B cell (primary cell): ENCODE results near the gene ADAR. TPM values are rescaled to one million over a fixed set of nuclear protein-coding genes. Genes with fewer than 3 reads are reported as not detected.

Source experiments
- ATAC-seq: fragments of 200-7000 bp; cut with Tn5 transposase; one replicate; pipeline ENCODE4 v1.10.0; 2021; ENCODE audit warnings: low read depth, mild to moderate bottlenecking, moderate number of reproducible peaks, moderate library complexity
- CTCF ChIA-PET: fragments of 350-600 bp; sonication (Branson Sonifier 250); formaldehyde crosslinking; loops from one replicate; lab custom pipeline; 2021; ENCODE audit warnings: antibody characterized with exemption, inconsistent platforms; lab: Charles Lee
- POLR2A ChIA-PET: fragments of 350-600 bp; sonication (Branson Sonifier 250); formaldehyde crosslinking; loops from one replicate; lab custom pipeline; 2021; ENCODE audit warnings: antibody characterized with exemption; lab: Charles Lee
- DNase-seq: peaks from one replicate; pipeline ENCODE4 v3.0.0; 2013
- H2AFZ ChIP-seq: 2 replicates; pipeline ENCODE4 v1.6.1; 2012; ENCODE audit warnings: mild to moderate bottlenecking, low read depth, low read length; ENCODE audit not compliant: insufficient read depth, poor library complexity, severe bottlenecking
- H3K27ac ChIP-seq, 2 donors: 1 replicate in 1 of 2; 2 replicates in 1 of 2; pipeline ENCODE4 v1.5.1; 2012 to 2013; ENCODE audit warnings: low read length in 2 of 2, mild to moderate bottlenecking in 2 of 2, moderate library complexity in 1 of 2
- H3K27me3 ChIP-seq, 4 experiments: fragments of 200-600 bp in 1 of 4; sonication (generic) in 1 of 4; replicated peaks in 1 of 4; 1 replicate in 2 of 4; 2 replicates in 2 of 4; pipeline versions ENCODE4 v1.6.1 to v1.7.0; 2013 to 2016; ENCODE audit warnings: low read length in 3 of 4, mild to moderate bottlenecking in 2 of 4, mixed read lengths in 1 of 4, moderate library complexity in 1 of 4; ENCODE audit not compliant: insufficient read depth in 4 of 4, control insufficient read depth in 3 of 4; ENCODE audit errors: control extremely low read depth in 1 of 4
- H3K36me3 ChIP-seq, 2 experiments: replicated peaks in 1 of 2; 1 replicate in 1 of 2; 2 replicates in 1 of 2; pipeline versions ENCODE4 v1.6.1 to v1.7.1; 2013; ENCODE audit warnings: low read length in 1 of 2; ENCODE audit not compliant: insufficient read depth in 2 of 2, control insufficient read depth in 1 of 2; ENCODE audit errors: control extremely low read depth in 1 of 2, extremely low read depth in 1 of 2
- H3K4me1 ChIP-seq, 2 donors: fragments of 200-600 bp in 1 of 2; sonication (generic) in 1 of 2; 1 replicate in 1 of 2; 2 replicates in 1 of 2; pipeline versions ENCODE4 v1.5.1 to v1.6.1; 2013 to 2017; ENCODE audit warnings: low read length in 2 of 2; ENCODE audit not compliant: control insufficient read depth in 2 of 2, insufficient read depth in 2 of 2
- H3K4me2 ChIP-seq: replicated peaks from 2 replicates; pipeline ENCODE3; 2012; ENCODE audit warnings: mild to moderate bottlenecking, low read depth, low read length; ENCODE audit not compliant: poor library complexity, severe bottlenecking
- H3K4me3 ChIP-seq, 5 experiments: fragments of 200-600 bp in 1 of 5; sonication (generic) in 1 of 5; 1 replicate in 3 of 5; 2 replicates in 2 of 5; pipeline versions ENCODE4 v1.5.1 to v1.7.0; 2011 to 2016; ENCODE audit warnings: low read length in 4 of 5, mild to moderate bottlenecking in 4 of 5, low read depth in 2 of 5, control low read depth in 1 of 5, moderate library complexity in 1 of 5; ENCODE audit not compliant: insufficient read depth in 1 of 5; ENCODE audit errors: control extremely low read depth in 1 of 5, extremely low read depth in 1 of 5
- H3K79me2 ChIP-seq: fragments of 200-600 bp; sonication (generic); one replicate; pipeline ENCODE4 v1.6.0; 2016; ENCODE audit warnings: low read length; ENCODE audit not compliant: control insufficient read depth, insufficient read depth
- H3K9ac ChIP-seq: fragments of 200-600 bp; sonication (generic); 2 replicates; pipeline ENCODE4 v1.6.1; 2017; ENCODE audit warnings: mild to moderate bottlenecking, low read length, moderate library complexity
- H3K9me3 ChIP-seq, 3 donors: one replicate each; pipeline versions ENCODE4 v1.6.1 to v1.7.1; 2013; ENCODE audit warnings: low read length in 2 of 3; ENCODE audit not compliant: control insufficient read depth in 2 of 3, insufficient read depth in 1 of 3; ENCODE audit errors: control extremely low read depth in 1 of 3
- H4K20me1 ChIP-seq: 2 replicates; pipeline ENCODE4 v1.6.0; 2012; ENCODE audit warnings: mild to moderate bottlenecking, low read length; ENCODE audit not compliant: insufficient read depth, control insufficient read depth, poor library complexity, severe bottlenecking
- H3K27ac Mint-ChIP-seq: one replicate; pipeline ENCODE4 v1.8.0; 2021; ENCODE audit warnings: mixed read lengths
- H3K27me3 Mint-ChIP-seq: one replicate; pipeline ENCODE4 v1.8.0; 2021; ENCODE audit warnings: mixed read lengths
- H3K4me1 Mint-ChIP-seq: one replicate; pipeline ENCODE4 v1.8.0; 2021; ENCODE audit warnings: mixed read lengths
- H3K4me3 Mint-ChIP-seq: one replicate; pipeline ENCODE4 v1.8.0; 2021; ENCODE audit warnings: mixed read lengths
- H3K9me3 Mint-ChIP-seq: one replicate; pipeline ENCODE4 v1.8.0; 2022; ENCODE audit warnings: mixed read lengths; ENCODE audit not compliant: insufficient read depth
- CTCF ChIP-seq: fragments of 200-600 bp; IDR thresholded peaks from one replicate; pipeline ENCODE4 v1.8.0; 2022; ENCODE audit warnings: antibody characterized with exemption, mild to moderate bottlenecking
- EZH2 ChIP-seq: IDR thresholded peaks from 2 replicates; pipeline ENCODE4 v1.6.1; 2012; ENCODE audit warnings: borderline replicate concordance, low read depth, mild to moderate bottlenecking, moderate library complexity, low read length; ENCODE audit not compliant: insufficient read depth, poor library complexity, severe bottlenecking
- WGBS: methylation state at CpG from one replicate; pipeline ENCODE4 v1.1.5; 2013; ENCODE audit warnings: missing lambda C conversion rate; ENCODE audit not compliant: insufficient coverage; 5-methylcytosine and 5-hydroxymethylcytosine counted together
- intact Hi-C: fragments of 100-400 bp; cut with micrococcal nuclease; formaldehyde crosslinking; loops from one replicate; pipeline ENCODE4 v1.10.0; 2022
- polyA plus RNA-seq: library from polyadenylated mRNA; depleted of rRNA; stranded (reverse); fragments of >200 nt; gene quantifications from 2 replicates; pipeline ENCODE4 v1.2.3, GENCODE V29; 2012
- total RNA-seq, 2 donors: library from RNA; stranded (reverse); fragments of 120-200 nt in 1 of 2; gene quantifications; 1 replicate in 1 of 2; 2 replicates in 1 of 2; pipeline versions ENCODE4 v1.2.3 to v1.2.4, GENCODE V29; 2013 to 2022

ADAR gene
- total and polyA plus RNA-seq, 2 donors (not counting 1 experiment from before 2014, with no cell fraction given): 64.9 to 241 TPM

- ChIA-PET CTCF (interaction anchor here (1.0 kb wide), 1 partner anchor 20 kb away, joined by 3 read pairs; no protein-coding TSS in a partner anchor), POLR2A (no interaction called here)
- H3K79me2 ChIP-seq: peaks cover 54% of the 10 kb centered on the region
- no peaks in the 10 kb centered on the region for H3K27me3 Mint-ChIP-seq
- H3K9me3 ChIP-seq: no peaks in the 10 kb centered on the region
- peaks cover 7 to 8% of the 10 kb centered on the region in 2 donors for H3K4me1 ChIP-seq
- WGBS: 100% methylated on average over 1 of the region's 3 CpGs
- no peak overlapping the region for H2AFZ ChIP-seq
- H3K27ac ChIP-seq: no peak overlapping the region
- H3K4me2 ChIP-seq: no peak overlapping the region
- peaks cover 21% of the 10 kb centered on the region for H3K4me1 Mint-ChIP-seq
- no peak overlapping the region for H3K4me3 Mint-ChIP-seq
- H3K36me3 ChIP-seq: peaks cover 6 to 88% of the 10 kb centered on the region in 2 experiments
- no peaks in the 10 kb centered on the region for H3K9me3 Mint-ChIP-seq
- no peaks in the 10 kb centered on the region for H3K27me3 ChIP-seq
- intact Hi-C loops: no loop called here
- no peak overlapping the region for H3K27ac Mint-ChIP-seq
- H3K9ac ChIP-seq: no peak overlapping the region
- peaks cover 87% of the 10 kb centered on the region for H4K20me1 ChIP-seq
- H3K4me3 ChIP-seq: no peak overlapping the region
- TF ChIP-seq EZH2 (no peak), CTCF (no peak)
- DNase-seq (no peak), ATAC-seq (no peak)
Measured at GRCh38 chr1:154598871-154599635, 8.9 kb downstream of the ADAR start.

- H3K9ac ChIP-seq: no peak overlapping the region
- no peak overlapping the region for H3K4me2 ChIP-seq
- Mint-ChIP-seq H3K27me3 (no peaks in the 10 kb centered on the region), H3K27ac (no peak overlapping the region), H3K9me3 (no peaks in the 10 kb centered on the region), H3K4me1 (peaks cover 5% of the 10 kb centered on the region), H3K4me3 (no peak overlapping the region)
- DNase-seq (no peak), ATAC-seq (no peak)
- no peak overlapping the region for H3K4me3 ChIP-seq
- intact Hi-C loops: no loop called here
- ChIA-PET CTCF (interaction anchor here (0.8 to 2.6 kb wide), 2 partner anchors 36 to 116 kb away, joined by 3 to 7 read pairs; no protein-coding TSS in a partner anchor), POLR2A (interaction anchor here (0.6 kb wide), 1 partner anchor 70 kb away, joined by 4 read pairs; no protein-coding TSS in a partner anchor)
- H3K27ac ChIP-seq: no peak overlapping the region
- WGBS: no CpG with 5 or more reads among the region's 1 CpG
- TF ChIP-seq CTCF (no peak), EZH2 (no peak)
- peaks cover 73% of the 10 kb centered on the region for H4K20me1 ChIP-seq
- no peak overlapping the region for H2AFZ ChIP-seq
- no peaks in the 10 kb centered on the region for H3K27me3 ChIP-seq
- peaks cover 9 to 92% of the 10 kb centered on the region in 2 experiments for H3K36me3 ChIP-seq
- no peaks in the 10 kb centered on the region for H3K4me1 ChIP-seq
- no peaks in the 10 kb centered on the region for H3K9me3 ChIP-seq
- peaks cover 20% of the 10 kb centered on the region for H3K79me2 ChIP-seq
Measured at GRCh38 chr1:154595621-154596020, 12.4 kb downstream of the ADAR start.
